ENCODE measurements around the gene RBM18.

RBM18 gene

GRCh38 chr9:122261469-122261881 lies 3.2 kb downstream of the RBM18 start:
- in situ Hi-C loops (cut with HindIII; ENCODE audit: low sequenced_read_pairs) = no loop called here

- in situ Hi-C loops (cut with HindIII; ENCODE audit: low sequenced_read_pairs) = no loop called here
These were observed 5.7 kb downstream of the RBM18 start for GRCh38 chr9:122258886-122259415.

DNA sequence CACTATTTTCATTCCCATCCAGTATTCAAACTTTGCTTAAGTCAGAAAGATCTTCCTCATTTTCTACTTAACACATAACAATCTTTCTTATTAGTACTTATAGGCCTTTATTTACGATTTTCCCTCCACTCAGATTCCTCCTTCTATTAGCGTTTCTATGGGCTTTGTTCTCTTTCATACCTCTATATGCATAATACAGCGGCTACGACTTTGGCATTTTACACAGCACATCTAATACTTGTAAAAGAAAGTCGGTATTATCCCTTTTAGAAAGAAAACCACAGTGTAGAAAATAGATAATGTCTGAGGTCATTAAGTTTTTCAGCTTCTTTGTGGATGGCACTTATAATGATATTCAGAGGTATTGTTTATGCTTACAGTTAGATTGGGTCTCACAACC lies 8.4 kb downstream of the RBM18 start:
- in situ Hi-C loops (cut with HindIII; ENCODE audit: low sequenced_read_pairs) = no loop called here

- in situ Hi-C loops (cut with HindIII; ENCODE audit: low sequenced_read_pairs) = no loop called here
These were observed 9.9 kb downstream of the RBM18 start for GRCh38 chr9:122254761-122255160.

DNA sequence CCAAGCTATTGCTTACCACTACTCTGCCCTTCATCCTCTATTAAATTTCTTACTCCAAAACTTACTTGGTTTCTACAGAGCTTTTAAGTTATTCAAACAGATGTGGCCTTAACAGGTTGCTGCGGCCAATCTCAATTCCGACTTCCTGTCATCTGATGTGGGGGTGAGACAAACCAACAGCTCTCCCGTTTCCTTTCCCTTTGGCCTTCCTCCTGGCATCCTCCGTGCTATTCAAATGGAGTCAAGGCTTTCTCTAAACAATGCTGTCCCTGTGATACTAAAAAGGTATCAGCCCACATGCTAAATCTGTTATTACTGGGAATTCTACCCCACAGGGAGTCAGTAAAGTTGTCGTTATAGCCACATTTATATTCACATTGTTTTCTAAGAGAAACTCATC lies 11.8 kb downstream of the RBM18 start:
- in situ Hi-C loops (cut with HindIII; ENCODE audit: low sequenced_read_pairs) = no loop called here

- in situ Hi-C loops (cut with HindIII; ENCODE audit: low sequenced_read_pairs) = no loop called here
These were observed 13.3 kb downstream of the RBM18 start for GRCh38 chr9:122251351-122251750.

DNA sequence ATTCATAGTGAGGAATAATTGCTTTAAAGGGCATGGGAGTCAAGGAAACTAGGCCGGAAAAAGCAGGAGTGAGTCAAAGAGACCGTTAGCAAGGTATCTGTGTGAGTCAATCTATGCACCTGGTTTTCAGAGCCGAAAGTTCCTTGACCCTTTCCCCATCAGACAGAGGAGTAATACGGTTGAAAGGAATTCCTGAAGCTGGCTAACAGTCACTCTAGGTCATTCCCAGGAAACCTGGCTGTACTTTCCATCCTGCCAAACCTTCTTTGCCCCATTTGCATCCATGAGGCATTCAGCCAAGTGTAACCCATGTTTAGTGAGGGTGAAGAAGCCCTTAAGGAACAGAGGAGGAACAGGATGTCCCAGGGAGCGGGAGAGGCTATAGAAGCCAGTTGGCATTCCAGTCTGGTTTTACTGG lies 16.2 kb downstream of the RBM18 start:
- in situ Hi-C loops (cut with HindIII; ENCODE audit: low sequenced_read_pairs) = no loop called here

GRCh38 chr9:122246666-122247065 lies 18.0 kb downstream of the RBM18 start:
- in situ Hi-C loops (cut with HindIII; ENCODE audit: low sequenced_read_pairs) = no loop called here

DNA sequence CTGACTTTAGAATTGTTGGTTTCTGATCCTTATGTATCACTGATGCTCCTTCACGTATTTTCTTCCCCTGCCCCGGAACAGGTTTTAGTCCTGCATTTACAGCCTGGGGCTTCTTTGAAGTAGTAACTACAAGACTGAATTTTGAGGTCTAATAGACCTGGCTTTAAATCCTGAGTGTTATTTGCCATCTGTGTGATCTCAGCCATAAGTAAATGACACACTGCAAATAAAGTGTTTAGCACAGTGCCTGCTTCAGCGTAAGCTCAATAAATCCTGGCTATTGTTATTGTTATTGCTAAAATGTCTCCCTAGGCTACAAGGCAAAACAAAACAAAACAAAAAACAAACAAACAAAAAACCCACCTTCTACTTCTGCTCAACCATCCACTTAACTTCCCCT lies 20.3 kb downstream of the RBM18 start:
- in situ Hi-C loops (cut with HindIII; ENCODE audit: low sequenced_read_pairs) = no loop called here

DNA sequence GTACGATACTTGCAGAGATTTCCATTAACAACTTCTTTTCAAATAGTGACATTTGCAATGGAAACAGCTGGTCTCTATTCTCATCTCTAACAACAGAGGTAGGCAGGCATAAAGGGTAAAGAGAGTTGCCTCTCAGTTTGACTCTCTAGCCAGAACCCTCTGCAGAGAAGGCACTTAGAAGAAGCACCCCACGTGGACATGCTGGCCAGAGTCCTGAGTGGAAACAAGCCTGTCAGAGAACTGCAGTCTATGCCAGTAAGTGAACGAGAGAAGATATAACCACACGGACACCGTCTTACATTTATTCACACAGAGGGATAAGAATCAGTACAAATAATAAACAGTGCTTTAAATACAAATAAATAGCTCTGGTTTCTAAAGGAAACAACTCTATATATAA lies 24.9 kb downstream of the RBM18 start:
- in situ Hi-C loops (cut with HindIII; ENCODE audit: low sequenced_read_pairs) = no loop called here

DNA sequence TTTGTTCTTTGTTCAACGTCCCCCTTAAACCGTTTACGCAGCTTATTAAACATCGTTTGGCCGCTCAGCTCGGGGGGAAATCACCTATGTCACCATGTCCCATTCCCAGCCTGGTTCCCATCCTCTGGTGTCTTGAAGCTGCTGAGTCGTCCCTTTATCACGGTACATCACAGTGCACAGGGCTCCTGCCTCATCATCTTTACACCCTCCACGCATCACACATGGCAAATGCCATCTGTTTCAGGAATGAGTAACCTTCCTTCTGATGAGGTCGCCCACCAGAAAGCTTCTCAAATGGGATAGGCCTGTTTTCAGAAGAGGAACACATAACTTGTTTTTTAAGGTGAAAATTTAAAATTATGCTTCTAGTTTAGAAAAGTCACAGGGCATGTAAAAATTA lies 28.0 kb downstream of the RBM18 start:
- in situ Hi-C loops (cut with HindIII; ENCODE audit: low sequenced_read_pairs) = no loop called here

DNA sequence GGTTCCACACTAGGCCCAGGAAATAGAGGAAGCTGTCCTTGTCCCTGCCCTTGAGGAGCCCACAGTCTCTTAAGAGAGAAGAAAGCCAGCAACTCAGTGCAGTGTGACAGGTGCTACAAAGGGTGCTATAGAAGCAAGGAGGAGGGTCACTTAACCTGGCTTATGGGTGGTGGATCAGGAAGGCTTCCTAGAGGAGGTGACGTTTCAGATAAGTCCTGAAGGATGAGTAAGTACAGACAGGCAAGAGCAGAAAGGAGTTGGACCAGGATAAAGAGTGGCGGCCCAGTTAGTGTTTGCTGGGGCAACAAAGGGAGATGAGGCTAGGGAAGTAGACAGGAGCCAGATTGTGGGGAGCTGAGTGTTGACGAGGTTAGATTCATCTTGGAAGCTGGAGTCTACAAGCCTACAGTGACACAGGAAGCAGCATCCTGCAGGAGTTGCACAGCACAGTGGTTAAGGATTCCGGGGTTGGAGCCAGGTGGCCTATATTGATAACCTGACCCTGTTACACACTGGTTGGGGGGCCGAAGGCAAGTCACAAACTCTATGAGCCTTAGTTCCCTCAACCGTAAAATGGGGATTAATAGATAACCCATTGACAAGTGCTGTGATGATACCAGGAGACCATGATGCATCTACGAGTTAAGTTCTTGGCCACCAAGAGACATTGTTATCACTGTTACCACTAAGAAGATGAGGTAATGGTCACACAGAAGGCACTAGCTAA lies 30.5 kb downstream of the RBM18 start:
- in situ Hi-C loops (cut with HindIII; ENCODE audit: low sequenced_read_pairs) = no loop called here

DNA sequence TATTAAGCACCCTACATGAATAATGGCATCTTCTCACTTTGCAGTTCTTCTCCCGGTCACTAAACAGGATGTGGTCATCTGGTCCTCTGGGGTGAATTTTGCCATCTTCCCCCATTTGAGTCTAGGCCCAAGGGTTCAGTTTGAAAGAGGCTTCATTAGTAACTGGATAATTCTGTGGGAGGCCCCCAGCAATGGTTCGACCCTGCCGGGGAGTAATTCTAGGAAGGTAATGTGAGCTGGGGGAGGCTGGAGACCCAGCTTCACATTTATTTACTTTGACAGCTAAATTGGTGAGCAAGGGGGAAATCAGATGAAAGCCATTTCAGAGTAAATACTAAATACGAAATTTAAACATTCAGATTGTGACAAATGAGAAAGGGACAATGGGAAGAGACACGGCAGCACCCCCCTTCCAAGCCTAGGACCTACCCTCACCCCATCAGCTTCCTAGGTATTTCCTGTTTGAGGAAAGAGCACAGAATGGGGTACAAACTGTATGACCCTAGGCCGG lies 31.8 kb downstream of the RBM18 start:
- in situ Hi-C loops (cut with HindIII; ENCODE audit: low sequenced_read_pairs) = no loop called here

- in situ Hi-C loops (cut with HindIII; ENCODE audit: low sequenced_read_pairs) = no loop called here
These were observed 35.2 kb downstream of the RBM18 start for GRCh38 chr9:122229485-122229837.

DNA sequence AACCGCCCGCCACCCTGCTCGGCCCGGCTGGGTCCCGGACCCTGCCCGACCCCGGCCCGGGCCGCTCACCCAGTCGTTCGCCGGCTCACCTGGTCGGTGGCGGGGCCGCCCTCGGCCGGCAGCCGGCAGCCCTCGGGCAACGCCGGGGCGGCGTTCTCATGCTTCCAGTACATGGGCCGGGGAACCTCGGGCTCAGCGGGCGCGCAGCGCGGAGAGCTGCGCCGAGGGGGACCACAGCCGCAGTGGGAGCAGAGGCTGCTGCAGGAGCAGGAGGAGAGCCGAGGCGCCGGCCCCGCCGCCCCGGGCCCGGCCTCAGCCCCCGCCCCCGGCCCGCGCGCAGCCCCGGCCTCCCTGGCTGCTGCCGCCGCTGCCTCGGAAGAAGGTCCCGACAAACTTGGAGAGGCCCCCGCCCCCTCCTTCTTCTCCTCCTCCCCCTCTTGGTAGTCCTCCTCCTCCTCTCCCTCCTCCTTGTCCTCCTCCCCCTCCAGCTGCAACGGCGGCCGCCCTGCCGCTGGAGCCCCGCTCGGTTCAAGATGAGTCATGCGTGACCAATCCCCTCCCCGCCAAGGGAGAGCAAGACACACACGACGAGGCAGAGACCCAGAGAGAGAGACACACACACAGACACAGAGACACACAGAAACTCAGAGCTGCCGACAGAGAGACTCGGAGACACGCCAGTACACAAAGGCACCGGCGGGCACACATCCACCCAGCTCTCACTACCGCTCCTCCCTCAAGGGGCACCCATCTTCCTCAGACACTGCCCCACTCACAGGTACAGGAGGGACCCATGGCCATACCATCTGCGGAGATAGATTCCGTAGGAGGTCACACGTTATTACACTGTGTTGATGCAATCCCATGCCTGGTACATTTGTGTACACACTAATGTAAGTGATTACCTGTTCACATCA lies 35.8 kb downstream of the RBM18 start, which contains the start of gene LHX6:
Gene LHX6, minus strand, starts transcription at position 390 of the 917 bp plus-strand sequence. Its CDS starts 217 bp downstream, at position 173.
- in situ Hi-C loops (cut with HindIII; ENCODE audit: low sequenced_read_pairs) = no loop called here

DNA sequence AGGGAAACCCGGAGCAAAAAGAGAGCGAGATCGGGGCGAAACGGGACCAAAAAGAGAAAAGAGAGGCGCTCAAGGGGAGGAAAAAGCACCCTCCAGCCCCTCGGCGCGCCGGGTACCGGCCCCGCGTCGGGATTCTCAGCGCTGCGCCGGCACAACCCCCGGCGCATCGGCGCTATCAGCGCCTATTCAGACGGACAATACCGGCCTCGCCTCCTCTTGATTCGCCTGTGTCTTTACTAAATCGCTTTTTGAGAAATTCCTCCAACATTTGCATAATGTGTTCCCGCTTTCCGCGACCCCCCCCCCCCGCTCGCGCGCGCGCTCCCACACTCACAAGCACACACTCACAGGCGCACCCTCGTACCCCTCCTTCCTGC lies 36.5 kb downstream of the RBM18 start:
- in situ Hi-C loops (cut with HindIII; ENCODE audit: low sequenced_read_pairs) = no loop called here

DNA sequence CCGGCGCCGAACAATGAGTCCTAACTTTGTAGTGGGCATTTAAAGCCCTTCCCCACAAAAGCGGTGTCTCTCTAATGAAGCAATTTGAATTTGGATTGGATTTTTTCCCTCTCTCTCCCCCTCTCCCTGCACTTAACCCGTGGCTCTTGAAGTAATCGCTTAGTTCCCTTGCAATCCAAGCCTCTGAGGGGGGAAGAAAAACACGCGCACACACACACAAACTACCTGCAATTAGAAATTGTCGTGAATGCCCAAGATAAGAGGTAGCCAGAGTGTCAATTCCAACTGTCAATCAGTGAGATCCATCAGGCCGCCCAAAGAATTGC lies 37.1 kb downstream of the RBM18 start:
- in situ Hi-C loops (cut with HindIII; ENCODE audit: low sequenced_read_pairs) = no loop called here

DNA sequence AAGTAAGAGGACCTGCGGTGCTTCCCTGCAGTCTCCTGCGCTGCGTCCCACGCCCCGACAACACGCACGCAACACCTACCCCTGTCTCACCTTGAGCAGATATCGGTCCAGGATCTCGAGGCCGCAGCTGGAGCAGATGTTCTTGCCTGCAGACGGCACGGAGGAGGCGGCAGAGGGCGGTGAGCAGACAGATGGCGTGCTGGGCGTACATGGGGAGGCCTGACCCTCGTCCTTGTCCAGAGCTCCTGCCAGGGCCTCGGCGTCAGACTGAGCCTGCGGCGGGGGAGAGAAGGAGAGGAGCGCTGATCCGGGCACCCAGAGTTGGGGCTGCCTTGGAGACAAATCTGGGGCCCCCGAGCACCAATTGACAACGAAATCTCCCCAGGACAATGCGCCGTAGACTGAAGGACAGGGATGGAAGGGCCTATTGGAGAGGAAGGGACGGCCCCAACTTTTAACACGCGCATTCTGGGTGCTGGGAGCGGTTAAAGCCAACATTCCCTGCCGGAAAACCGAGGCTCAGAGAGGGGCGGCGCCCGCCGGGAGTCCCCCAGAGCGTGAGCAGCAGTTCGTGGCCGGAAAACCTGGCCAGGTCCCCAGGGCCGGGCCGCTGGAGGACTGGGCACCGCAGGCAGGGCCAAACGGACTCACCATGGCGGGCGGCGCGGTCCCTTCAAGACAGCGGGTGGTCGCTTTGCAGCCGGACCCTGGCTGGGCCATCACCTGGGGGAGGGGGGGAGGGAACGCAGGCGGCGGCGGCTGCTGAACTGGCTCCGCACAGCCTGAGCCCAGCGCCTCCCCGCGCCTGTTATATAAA lies 37.7 kb downstream of the RBM18 start:
- in situ Hi-C loops (cut with HindIII; ENCODE audit: low sequenced_read_pairs) = no loop called here

DNA sequence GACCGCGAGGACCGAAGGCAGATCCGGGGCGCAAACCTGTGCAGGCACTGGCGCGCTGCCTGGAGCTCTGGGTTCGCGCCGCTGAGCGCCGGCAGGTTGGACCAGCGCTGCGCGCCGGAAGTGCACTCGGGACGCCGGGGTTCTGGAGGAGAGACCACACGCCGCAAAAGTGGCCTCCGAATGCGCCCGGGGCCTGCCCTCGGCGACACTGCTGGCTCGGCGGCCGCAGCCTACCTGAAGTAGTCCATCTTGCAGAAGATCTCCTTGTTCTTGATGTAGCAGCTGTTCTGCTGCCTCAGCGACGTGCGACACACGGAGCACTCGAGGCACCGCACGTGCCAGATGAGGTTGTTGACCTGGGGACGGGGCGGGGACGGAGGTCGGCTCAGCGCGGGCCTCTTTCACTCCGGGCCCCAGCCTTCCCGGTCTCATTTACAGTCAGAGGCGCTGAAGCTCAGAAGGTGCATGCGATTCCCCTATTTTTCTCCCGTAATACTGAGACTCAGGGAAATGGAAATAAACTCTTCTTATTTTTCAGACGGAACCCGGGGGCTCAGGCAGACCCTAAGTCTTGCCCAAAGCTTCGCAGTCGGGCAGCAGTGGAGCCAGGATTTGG lies 38.4 kb downstream of the RBM18 start:
- in situ Hi-C loops (cut with HindIII; ENCODE audit: low sequenced_read_pairs) = no loop called here

- in situ Hi-C loops (cut with HindIII; ENCODE audit: low sequenced_read_pairs) = no loop called here
These were observed 39.1 kb downstream of the RBM18 start for GRCh38 chr9:122225312-122226141.

All from endothelial cell of hepatic sinusoid (primary cell).